ENCODE measurements around the gene PRRT1B.

PRRT1B gene

GRCh38 chr9:131545003-131545785 is at the start of gene PRRT1B:
TSS of gene PRRT1B (plus strand) at chr9:131545523. CDS start at chr9:131545616, 93 bp downstream.
- no peaks in the 10 kb centered on the region for H3K4me1 ChIP-seq
- H3K27me3 ChIP-seq: peaks cover 46% of the 10 kb centered on the region
- TF ChIP-seq Cebpa-rat (IDR thresholded peaks at IDR 0.05): no peak
- no peaks in the 10 kb centered on the region for H4K20me1 ChIP-seq
- H3K4me2 ChIP-seq: no peak within 1 kb of the TSS
- H3K9me3 ChIP-seq: peaks cover 66% of the 10 kb centered on the region
- no peaks in the 10 kb centered on the region for H3K36me3 ChIP-seq
- no peak within 1 kb of the TSS for H3K27ac ChIP-seq
- H3K4me3 ChIP-seq: 0 out of 2 replicates have a peak within 1 kb of the TSS, but pooled peaks have one; percentile 3
- H3K9ac ChIP-seq: no peak within 1 kb of the TSS

- TF ChIP-seq Cebpa-rat (IDR thresholded peaks at IDR 0.05): no peak
- H3K27me3 ChIP-seq: no peaks in the 10 kb centered on the region
- no peaks in the 10 kb centered on the region for H3K9me3 ChIP-seq
- no peak overlapping the region for H3K27ac ChIP-seq
- H4K20me1 ChIP-seq: peaks cover 100% of the 10 kb centered on the region
- H3K4me3 ChIP-seq: no peak overlapping the region
- no peak overlapping the region for H3K9ac ChIP-seq
- H3K4me1 ChIP-seq: peaks cover 6% of the 10 kb centered on the region; the same call in 1 of the 2 replicates
- no peak overlapping the region for H3K4me2 ChIP-seq
- peaks cover 98% of the 10 kb centered on the region for H3K36me3 ChIP-seq
Observed at GRCh38 chr9:131495785-131496184, 49.5 kb upstream of the PRRT1B start.

GRCh38 chr9:131496844-131497405 is 48.4 kb upstream of the PRRT1B start:
- Histone ChIP-seq H3K4me1 (peaks cover 15% of the 10 kb centered on the region), H3K4me2 (no peak overlapping the region), H3K9me3 (no peaks in the 10 kb centered on the region), H3K9ac (no peak overlapping the region), H3K36me3 (peaks cover 86% of the 10 kb centered on the region), H3K4me3 (no peak overlapping the region), H3K27me3 (no peaks in the 10 kb centered on the region), H4K20me1 (peaks cover 100% of the 10 kb centered on the region), H3K27ac (no peak overlapping the region)
- no peak for TF ChIP-seq Cebpa-rat (IDR thresholded peaks at IDR 0.05)

GRCh38 chr9:131499254-131499767 is 46.0 kb upstream of the PRRT1B start:
- Histone ChIP-seq H3K27ac (no peak overlapping the region), H3K9me3 (no peaks in the 10 kb centered on the region), H3K9ac (no peak overlapping the region), H3K4me1 (peaks cover 32% of the 10 kb centered on the region), H3K27me3 (no peaks in the 10 kb centered on the region), H3K4me3 (no peak overlapping the region), H3K36me3 (peaks cover 62% of the 10 kb centered on the region), H4K20me1 (peaks cover 87% of the 10 kb centered on the region), H3K4me2 (no peak overlapping the region)
- no peak for TF ChIP-seq Cebpa-rat (IDR thresholded peaks at IDR 0.05)

- no peak overlapping the region for H3K9ac ChIP-seq
- peaks cover 78% of the 10 kb centered on the region for H4K20me1 ChIP-seq
- no peak overlapping the region for H3K4me3 ChIP-seq
- H3K9me3 ChIP-seq: no peaks in the 10 kb centered on the region
- peaks cover 52% of the 10 kb centered on the region for H3K36me3 ChIP-seq
- peaks cover 34% of the 10 kb centered on the region for H3K4me1 ChIP-seq
- no peak overlapping the region for H3K4me2 ChIP-seq
- TF ChIP-seq Cebpa-rat (IDR thresholded peaks at IDR 0.05): no peak
- H3K27me3 ChIP-seq: no peaks in the 10 kb centered on the region
- no peak overlapping the region for H3K27ac ChIP-seq
Observed at GRCh38 chr9:131500377-131500776, 44.9 kb upstream of the PRRT1B start.

- Histone ChIP-seq H3K36me3 (peaks cover 45% of the 10 kb centered on the region), H3K27ac (no peak overlapping the region), H3K9me3 (no peaks in the 10 kb centered on the region), H4K20me1 (peaks cover 72% of the 10 kb centered on the region), H3K4me2 (no peak overlapping the region), H3K4me1 (peaks cover 34% of the 10 kb centered on the region), H3K27me3 (no peaks in the 10 kb centered on the region), H3K9ac (no peak overlapping the region), H3K4me3 (no peak overlapping the region)
- TF ChIP-seq Cebpa-rat (IDR thresholded peaks at IDR 0.05): no peak
Observed at GRCh38 chr9:131500939-131501541, 44.3 kb upstream of the PRRT1B start.

GRCh38 chr9:131502781-131503625 is 42.3 kb upstream of the PRRT1B start, which contains the start of gene POMT1:
TSS of gene POMT1 (plus strand) at chr9:131502918. CDS start at chr9:131504219, 1,301 bp downstream.
- H4K20me1 ChIP-seq: peaks cover 60% of the 10 kb centered on the region
- peak within 1 kb of the TSS; percentile 99 for H3K4me2 ChIP-seq
- H3K4me1 ChIP-seq: peaks cover 34% of the 10 kb centered on the region
- TF ChIP-seq Cebpa-rat (IDR thresholded peaks at IDR 0.05): no peak
- no peaks in the 10 kb centered on the region for H3K27me3 ChIP-seq
- peak within 1 kb of the TSS; percentile 92 for H3K9ac ChIP-seq
- peak within 1 kb of the TSS; percentile 88 for H3K27ac ChIP-seq
- peak within 1 kb of the TSS; percentile 97 for H3K4me3 ChIP-seq
- H3K36me3 ChIP-seq: peaks cover 39% of the 10 kb centered on the region
- H3K9me3 ChIP-seq: no peaks in the 10 kb centered on the region

- Histone ChIP-seq H3K4me1 (peaks cover 34% of the 10 kb centered on the region), H3K36me3 (peaks cover 37% of the 10 kb centered on the region), H4K20me1 (peaks cover 52% of the 10 kb centered on the region), H3K4me2 (peak overlapping the region; percentile 99), H3K27me3 (no peaks in the 10 kb centered on the region), H3K9me3 (no peaks in the 10 kb centered on the region), H3K4me3 (peak overlapping the region; percentile 97), H3K27ac (peak overlapping the region; percentile 88), H3K9ac (peak overlapping the region; percentile 92)
- TF ChIP-seq Cebpa-rat (IDR thresholded peaks at IDR 0.05): no peak
Observed at GRCh38 chr9:131503626-131504465, 41.5 kb upstream of the PRRT1B start.
